HCT116 (cell line): ENCODE measurements around the gene MACC1. TPM values are rescaled to one million over a fixed set of nuclear protein-coding genes. Genes with fewer than 3 reads are reported as not detected.

ENCODE experiments used
- ATAC-seq: fragments of 200-7000 bp; cut with Tn5 transposase; 2 replicates; pipeline ENCODE4 v1.9.1; 2020; ENCODE audit warnings: mild to moderate bottlenecking, moderate library complexity
- BruUV-seq: library from RNA; stranded (reverse); fragments of 400-500 nt; replicated peaks from 2 replicates; lab custom pipeline; 2021; lab: Mats Ljungman, UMichigan
- CTCF ChIA-PET: fragments of 300-600 bp; sonication (Branson Sonifier 250); formaldehyde crosslinking; loops from one replicate; lab custom pipeline; 2021; ENCODE audit warnings: antibody characterized with exemption; lab: Charles Lee
- POLR2A ChIA-PET: fragments of 300-600, 350-600 bp; sonication (Branson Sonifier 250); formaldehyde crosslinking; loops from one replicate; lab custom pipeline; 2021; ENCODE audit warnings: antibody characterized with exemption; lab: Charles Lee
- RAD21 ChIA-PET, 2 experiments: fragments of 300-600 bp; sonication (Branson Sonifier 250); formaldehyde crosslinking; loops; one replicate each; lab custom pipeline; 2023; ENCODE audit warnings: low total read pairs in 2 of 2; ENCODE audit not compliant: uncharacterized antibody in 2 of 2, unreplicated experiment in 2 of 2, low non-redundant PET in 1 of 2; lab: Charles Lee
- DNase-seq: peaks from one replicate; pipeline ENCODE4 v3.0.0-alpha.2; 2010; ENCODE audit warnings: low read depth, low spot score
- H2AFZ ChIP-seq: fragments of 200-600 bp; shearing (Covaris generic), sonication (generic); 2 replicates; pipeline ENCODE4 v1.6.1; 2017; ENCODE audit warnings: low read depth, mixed run types, mixed read lengths, antibody characterized with exemption, low read length; ENCODE audit not compliant: poor library complexity, severe bottlenecking
- H3K27ac ChIP-seq: 2 replicates; pipeline ENCODE4 v1.5.1; 2012; ENCODE audit warnings: low read depth, low read length
- H3K27me3 ChIP-seq: fragments of 200-600 bp; sonication (generic); 2 replicates; pipeline ENCODE4 v1.6.1; 2016; ENCODE audit warnings: mixed run types, low read length, mixed read lengths; ENCODE audit not compliant: insufficient read depth
- H3K36me3 ChIP-seq, 2 experiments: fragments of 200-500 bp in 1 of 2; fragments of 200-600 bp in 1 of 2; sonication (Bioruptor generic) in 1 of 2; sonication (generic) in 1 of 2; 2 replicates each; pipeline versions ENCODE4 v1.5.1 to v1.6.1; 2014 to 2016; ENCODE audit warnings: low read length in 2 of 2, inconsistent platforms in 1 of 2, mixed read lengths in 1 of 2, mixed run types in 1 of 2; ENCODE audit not compliant: insufficient read depth in 2 of 2, control insufficient read depth in 1 of 2
- H3K4me1 ChIP-seq, 2 experiments: fragments of 200-600 bp in 1 of 2; sonication (generic) in 1 of 2; 2 replicates each; pipeline versions ENCODE4 v1.5.1 to v1.6.1; 2012 to 2017; ENCODE audit warnings: low read length in 2 of 2, inconsistent platforms in 1 of 2, mild to moderate bottlenecking in 1 of 2, mixed read lengths in 1 of 2, mixed run types in 1 of 2, moderate library complexity in 1 of 2; ENCODE audit not compliant: insufficient read depth in 2 of 2, control insufficient read depth in 1 of 2
- H3K4me2 ChIP-seq: fragments of 200-600 bp; sonication (generic); 2 replicates; pipeline ENCODE4 v1.6.1; 2017; ENCODE audit warnings: mixed run types, low read length, mixed read lengths
- H3K4me3 ChIP-seq, 2 experiments: fragments of 200-600 bp in 1 of 2; sonication (generic) in 1 of 2; replicated peaks in 1 of 2; 2 replicates each; pipeline ENCODE4 v1.5.1; 2011 to 2016; ENCODE audit warnings: low read length in 2 of 2, control low read depth in 1 of 2, low read depth in 1 of 2, mild to moderate bottlenecking in 1 of 2, mixed read lengths in 1 of 2, mixed run types in 1 of 2
- H3K79me2 ChIP-seq: fragments of 200-600 bp; sonication (generic); 2 replicates; pipeline ENCODE4 v1.6.1; 2017; ENCODE audit warnings: mild to moderate bottlenecking, mixed run types, low read length, moderate library complexity, mixed read lengths; ENCODE audit not compliant: insufficient read depth
- H3K9ac ChIP-seq: fragments of 200-600 bp; sonication (generic); 2 replicates; pipeline ENCODE4 v1.6.1; 2016; ENCODE audit warnings: low read length, mixed read lengths
- H3K9me2 ChIP-seq: fragments of 200-600 bp; sonication (generic), shearing (Covaris generic); 2 replicates; pipeline ENCODE4 v1.6.1; 2017; ENCODE audit warnings: mixed run types, mild to moderate bottlenecking, moderate library complexity; ENCODE audit not compliant: insufficient read depth
- H3K9me3 ChIP-seq, 2 experiments: fragments of 200-500 bp in 1 of 2; fragments of 200-600 bp in 1 of 2; sonication (Bioruptor generic) in 1 of 2; sonication (generic) in 1 of 2; 2 replicates each; pipeline ENCODE4 v1.6.1; 2014 to 2017; ENCODE audit warnings: low read length in 2 of 2, mixed read lengths in 2 of 2, inconsistent platforms in 1 of 2, low read depth in 1 of 2, mild to moderate bottlenecking in 1 of 2, mixed run types in 1 of 2, moderate library complexity in 1 of 2; ENCODE audit not compliant: control insufficient read depth in 1 of 2, insufficient read depth in 1 of 2
- H4K20me1 ChIP-seq: fragments of 200-600 bp; sonication (generic), shearing (Covaris generic); 2 replicates; pipeline ENCODE4 v1.6.1; 2017; ENCODE audit warnings: mixed run types, mild to moderate bottlenecking, moderate library complexity; ENCODE audit not compliant: insufficient read depth
- CEBPB ChIP-seq: IDR thresholded peaks from 2 replicates; pipeline ENCODE4 v1.6.1; 2012; ENCODE audit warnings: low read depth
- EGR1 ChIP-seq: IDR thresholded peaks from 2 replicates; pipeline ENCODE4 v1.6.1; 2012; ENCODE audit warnings: low read depth
- ELF1 ChIP-seq: IDR thresholded peaks from 2 replicates; pipeline ENCODE4 v1.6.1; 2012; ENCODE audit warnings: low read depth, borderline replicate concordance
- EZH2 ChIP-seq: fragments of 200-600 bp; sonication (generic); IDR thresholded peaks from 2 replicates; pipeline ENCODE4 v1.6.1; 2017; ENCODE audit warnings: antibody characterized with exemption, mixed run types
- EZH2phosphoT487 ChIP-seq: fragments of 200-600 bp; IDR thresholded peaks from 2 replicates; pipeline ENCODE4 v1.6.1; 2018; ENCODE audit warnings: antibody characterized with exemption, borderline replicate concordance
- FOSL1 ChIP-seq: IDR thresholded peaks from 2 replicates; pipeline ENCODE4 v1.6.1; 2012; ENCODE audit warnings: low read depth
- JUND ChIP-seq: IDR thresholded peaks from 2 replicates; pipeline ENCODE4 v1.6.1; 2012
- MAX ChIP-seq: IDR thresholded peaks from 2 replicates; pipeline ENCODE4 v1.6.1; 2012
- RAD21 ChIP-seq: IDR thresholded peaks from 2 replicates; pipeline ENCODE4 v1.6.1; 2012; ENCODE audit warnings: low read depth, mild to moderate bottlenecking
- SIN3A ChIP-seq: IDR thresholded peaks from 2 replicates; pipeline ENCODE4 v1.6.1; 2012; ENCODE audit warnings: low read depth
- SP1 ChIP-seq: IDR thresholded peaks from 2 replicates; pipeline ENCODE4 v1.6.1; 2012; ENCODE audit warnings: low read depth
- YY1 ChIP-seq: IDR thresholded peaks from 2 replicates; pipeline ENCODE4 v1.6.1; 2011; ENCODE audit warnings: low read length, low read depth, moderate library complexity, mild to moderate bottlenecking; ENCODE audit not compliant: insufficient replicate concordance; ENCODE audit errors: extremely low read depth
- ZFX ChIP-seq: fragments of 450-650 bp; IDR thresholded peaks from 2 replicates; pipeline ENCODE4 v1.6.1; 2017
- ZNF274 ChIP-seq: fragments of 200-500 bp; sonication (Bioruptor generic); IDR thresholded peaks from 2 replicates; pipeline ENCODE4 v1.6.1; 2014; ENCODE audit warnings: mild to moderate bottlenecking, low read depth, low read length, inconsistent platforms
- intact Hi-C: fragments of 100-400 bp; cut with micrococcal nuclease; formaldehyde crosslinking; loops from 2 replicates; pipeline ENCODE4 v1.10.0; 2022
- total RNA-seq: library from RNA; stranded (reverse); gene quantifications from one replicate; pipeline ENCODE4 v1.2.1, GENCODE V29; 2021; ENCODE audit not compliant: unreplicated experiment
- TF ChIP-seq, protein P1 (sequence below): IDR thresholded peaks from 2 replicates; pipeline ENCODE4 v1.6.1; 2012

MACC1 gene
- total RNA-seq, 1 experiment from 2014 or later: 9.8 TPM

DNA sequence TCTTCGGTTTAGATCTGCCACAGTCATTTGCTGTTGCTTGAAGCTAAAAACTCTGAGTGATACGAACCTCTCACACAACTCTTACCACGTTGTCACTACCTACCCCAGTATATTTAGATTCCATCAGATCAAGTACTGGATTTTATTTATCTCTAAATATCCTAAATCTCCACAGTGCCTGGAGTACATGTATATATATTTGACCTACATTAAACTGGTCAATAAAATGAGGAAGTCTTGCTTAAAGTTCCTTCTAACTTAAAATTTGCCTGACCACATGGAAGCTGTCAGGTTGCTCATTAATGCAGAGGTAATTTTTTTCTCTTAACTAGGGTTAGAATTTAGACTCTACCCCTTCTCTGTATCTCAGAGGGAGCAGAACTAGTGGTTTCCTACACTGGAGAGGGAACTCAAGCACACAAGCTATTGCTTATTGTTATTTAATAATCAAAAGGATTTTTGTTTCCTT is 3.1 kb upstream of the MACC1 start:
- H2AFZ ChIP-seq: no peak overlapping the region
- no TSS peak for BruUV-seq

GRCh38 chr7:20219446-20220292 is 2.5 kb upstream of the MACC1 start:
- Histone ChIP-seq H3K9ac (no peak overlapping the region), H4K20me1 (no peaks in the 10 kb centered on the region), H3K4me1 (peaks cover 8 to 50% of the 10 kb centered on the region in 2 experiments), H3K4me3 (no peak overlapping the region), H3K9me2 (0 out of 2 replicates have a peak, but pooled peaks cover 3% of the 10 kb centered on the region), H3K27ac (no peak overlapping the region), H2AFZ (peak overlapping the region; percentile 10), H3K36me3 (no peaks in the 10 kb centered on the region), H3K27me3 (no peaks in the 10 kb centered on the region), H3K79me2 (peaks cover 20% of the 10 kb centered on the region), H3K4me2 (peak overlapping the region; percentile 13; the same call in 1 of the 2 replicates), H3K9me3 (no peaks in the 10 kb centered on the region)
- DNase-seq (no peak), ATAC-seq (no peak)
- POLR2A ChIA-PET: no interaction called here
- RAD21 ChIA-PET: no interaction called here
- TF ChIP-seq ZFX (no peak), RAD21 (no peak), EZH2 (no peak), SIN3A (no peak), ZNF274 (no peak), JUND (peak; percentile 22; the same call in 1 of the 2 replicates), FOSL1 (0 out of 2 replicates have a peak, but pooled peaks have one; percentile 13), CEBPB (peak; percentile 90), SP1 (peak; percentile 8; the same call in 1 of the 2 replicates)
- TF ChIP-seq, protein P1, sequence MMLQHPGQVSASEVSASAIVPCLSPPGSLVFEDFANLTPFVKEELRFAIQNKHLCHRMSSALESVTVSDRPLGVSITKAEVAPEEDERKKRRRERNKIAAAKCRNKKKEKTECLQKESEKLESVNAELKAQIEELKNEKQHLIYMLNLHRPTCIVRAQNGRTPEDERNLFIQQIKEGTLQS: no peak
- BruUV-seq: no TSS peak
- CTCF ChIA-PET: no interaction called here
- intact Hi-C loops: loop anchor here (5.0 kb wide), 1 partner anchor 133 kb away; no protein-coding TSS in a partner anchor

More for the DNA sequence above, 3.1 kb upstream of the MACC1 start:
- H3K79me2 ChIP-seq: peaks cover 15% of the 10 kb centered on the region
- H3K4me1 ChIP-seq: peaks cover 8 to 44% of the 10 kb centered on the region in 2 experiments
- no peaks in the 10 kb centered on the region for H3K9me3 ChIP-seq
- H3K9me2 ChIP-seq: 0 out of 2 replicates have a peak, but pooled peaks cover 3% of the 10 kb centered on the region
- DNase-seq: no peak
- TF ChIP-seq MAX (no peak), ELF1 (no peak), ZFX (no peak), YY1 (no peak), EGR1 (no peak), JUND (no peak), EZH2phosphoT487 (no peak)
- TF ChIP-seq, protein P1: no peak
- H3K9ac ChIP-seq: no peak overlapping the region
- intact Hi-C loops: no loop called here
- H3K4me3 ChIP-seq: no peak overlapping the region
- H3K27ac ChIP-seq: no peak overlapping the region
- H3K27me3 ChIP-seq: no peaks in the 10 kb centered on the region
- no peak for ATAC-seq
- POLR2A ChIA-PET: no interaction called here
- no peak overlapping the region for H3K4me2 ChIP-seq
- no peaks in the 10 kb centered on the region for H3K36me3 ChIP-seq
- RAD21 ChIA-PET: no interaction called here
- H4K20me1 ChIP-seq: no peaks in the 10 kb centered on the region
- CTCF ChIA-PET: no interaction called here
